OCI-LY1 (cell line): Measurements from ENCODE around the gene FZD7.

Source experiments
- H2AFZ ChIP-seq: fragments of 200-600 bp; sonication (generic), shearing (Covaris generic); 2 replicates; pipeline ENCODE4 v1.6.0; 2014; ENCODE audit warnings: antibody characterized with exemption, mild to moderate bottlenecking, low read length
- H3F3A ChIP-seq: fragments of 200-600 bp; sonication (generic), shearing (Covaris generic); 2 replicates; pipeline ENCODE4 v1.6.0; 2014; ENCODE audit warnings: mild to moderate bottlenecking, antibody characterized with exemption, low read length, moderate library complexity; ENCODE audit not compliant: insufficient read depth
- H3K27ac ChIP-seq: fragments of 200-600 bp; sonication (generic); 2 replicates; pipeline ENCODE4 v1.5.1; 2014; ENCODE audit warnings: low read length, mixed run types, mild to moderate bottlenecking, low read depth; ENCODE audit not compliant: poor library complexity, severe bottlenecking
- H3K27me3 ChIP-seq: fragments of 200-600 bp; sonication (generic); 2 replicates; pipeline ENCODE4 v1.6.0; 2014; ENCODE audit warnings: antibody characterized with exemption, mild to moderate bottlenecking, low read length, moderate library complexity; ENCODE audit not compliant: insufficient read depth
- H3K36me3 ChIP-seq: fragments of 200-600 bp; sonication (generic); 2 replicates; pipeline ENCODE4 v1.6.1; 2014; ENCODE audit warnings: mild to moderate bottlenecking, antibody characterized with exemption, low read length, moderate library complexity, mixed read lengths; ENCODE audit not compliant: insufficient read depth
- H3K4me1 ChIP-seq: fragments of 200-600 bp; sonication (generic); 2 replicates; pipeline ENCODE4 v1.5.1; 2014; ENCODE audit warnings: mild to moderate bottlenecking, low read length, moderate library complexity; ENCODE audit not compliant: insufficient read depth, severe bottlenecking
- H3K4me2 ChIP-seq: fragments of 200-600 bp; sonication (generic), shearing (Covaris generic); 2 replicates; pipeline ENCODE4 v1.6.1; 2014; ENCODE audit warnings: low read length
- H3K4me3 ChIP-seq: fragments of 200-600 bp; sonication (generic); 2 replicates; pipeline ENCODE4 v1.5.1; 2014; ENCODE audit warnings: low read length, low read depth, mild to moderate bottlenecking, mixed read lengths; ENCODE audit not compliant: poor library complexity, severe bottlenecking
- H3K79me2 ChIP-seq: fragments of 200-600 bp; shearing (Covaris generic); 2 replicates; pipeline ENCODE4 v1.6.1; 2016; ENCODE audit warnings: mixed run types, low read length, mixed read lengths; ENCODE audit not compliant: insufficient read depth
- H3K9ac ChIP-seq: fragments of 200-600 bp; sonication (generic), shearing (Covaris generic); 2 replicates; pipeline ENCODE4 v1.6.1; 2014; ENCODE audit warnings: mild to moderate bottlenecking, low read length, mixed read lengths
- H3K9me2 ChIP-seq: fragments of 200-600 bp; sonication (generic), shearing (Covaris generic); 2 replicates; pipeline ENCODE4 v1.6.1; 2014; ENCODE audit warnings: low read depth, mild to moderate bottlenecking, low read length, mixed read lengths
- H3K9me3 ChIP-seq: fragments of 200-600 bp; shearing (Covaris generic); 2 replicates; pipeline ENCODE4 v1.6.1; 2014; ENCODE audit warnings: low read length, mixed read lengths
- H4K20me1 ChIP-seq: fragments of 200-600 bp; sonication (generic), shearing (Covaris generic); 2 replicates; pipeline ENCODE4 v1.6.0; 2016; ENCODE audit warnings: mild to moderate bottlenecking, low read length; ENCODE audit not compliant: insufficient read depth
- EZH2 ChIP-seq: fragments of 200-600 bp; sonication (generic), shearing (Covaris generic); IDR thresholded peaks from 2 replicates; pipeline ENCODE4 v1.8.0; 2017; ENCODE audit warnings: borderline replicate concordance, mixed run types, mild to moderate bottlenecking, antibody characterized with exemption, low read length, moderate library complexity, mixed read lengths
- TF ChIP-seq, protein P1 (sequence below): fragments of 200-600 bp; sonication (generic), shearing (Covaris generic); IDR thresholded peaks from 2 replicates; pipeline ENCODE4 v1.5.1; 2017; ENCODE audit warnings: mild to moderate bottlenecking, antibody characterized with exemption, low read length, moderate library complexity, mixed read lengths

The FZD7 gene

DNA sequence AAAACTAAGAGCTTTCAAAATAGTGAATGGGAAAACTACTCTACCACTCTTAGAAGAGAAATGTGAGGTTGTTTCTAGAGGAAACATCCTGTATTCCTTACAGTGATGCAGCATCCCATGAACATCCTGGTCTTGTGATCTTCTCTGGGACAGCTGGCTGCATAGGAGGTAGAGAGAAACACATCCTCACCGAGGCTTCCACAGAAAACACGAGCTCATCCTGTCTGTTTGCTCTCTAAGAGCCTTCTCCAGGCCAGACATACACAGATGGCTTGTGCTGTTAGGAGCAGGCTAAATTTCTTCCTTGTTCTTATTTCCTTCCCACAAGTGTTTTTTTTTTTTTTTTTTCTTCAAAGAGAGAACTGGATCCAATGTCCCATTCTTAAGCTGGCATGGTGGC, 14.7 kb upstream of the FZD7 start:
- H3F3A ChIP-seq = no peaks in the 10 kb centered on the region
- H3K4me2 ChIP-seq = no peak overlapping the region
- no peaks in the 10 kb centered on the region for H3K79me2 ChIP-seq
- no peak overlapping the region for H3K4me3 ChIP-seq
- TF ChIP-seq, protein P1, sequence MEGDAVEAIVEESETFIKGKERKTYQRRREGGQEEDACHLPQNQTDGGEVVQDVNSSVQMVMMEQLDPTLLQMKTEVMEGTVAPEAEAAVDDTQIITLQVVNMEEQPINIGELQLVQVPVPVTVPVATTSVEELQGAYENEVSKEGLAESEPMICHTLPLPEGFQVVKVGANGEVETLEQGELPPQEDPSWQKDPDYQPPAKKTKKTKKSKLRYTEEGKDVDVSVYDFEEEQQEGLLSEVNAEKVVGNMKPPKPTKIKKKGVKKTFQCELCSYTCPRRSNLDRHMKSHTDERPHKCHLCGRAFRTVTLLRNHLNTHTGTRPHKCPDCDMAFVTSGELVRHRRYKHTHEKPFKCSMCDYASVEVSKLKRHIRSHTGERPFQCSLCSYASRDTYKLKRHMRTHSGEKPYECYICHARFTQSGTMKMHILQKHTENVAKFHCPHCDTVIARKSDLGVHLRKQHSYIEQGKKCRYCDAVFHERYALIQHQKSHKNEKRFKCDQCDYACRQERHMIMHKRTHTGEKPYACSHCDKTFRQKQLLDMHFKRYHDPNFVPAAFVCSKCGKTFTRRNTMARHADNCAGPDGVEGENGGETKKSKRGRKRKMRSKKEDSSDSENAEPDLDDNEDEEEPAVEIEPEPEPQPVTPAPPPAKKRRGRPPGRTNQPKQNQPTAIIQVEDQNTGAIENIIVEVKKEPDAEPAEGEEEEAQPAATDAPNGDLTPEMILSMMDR = no peak
- TF ChIP-seq EZH2 = no peak
- H3K9me2 ChIP-seq = no peaks in the 10 kb centered on the region
- no peaks in the 10 kb centered on the region for H3K36me3 ChIP-seq
- H3K4me1 ChIP-seq = no peaks in the 10 kb centered on the region
- no peaks in the 10 kb centered on the region for H4K20me1 ChIP-seq
- no peaks in the 10 kb centered on the region for H3K9me3 ChIP-seq
- H3K27me3 ChIP-seq = no peaks in the 10 kb centered on the region
- no peak overlapping the region for H3K9ac ChIP-seq
- no peak overlapping the region for H2AFZ ChIP-seq
- H3K27ac ChIP-seq = no peak overlapping the region

DNA sequence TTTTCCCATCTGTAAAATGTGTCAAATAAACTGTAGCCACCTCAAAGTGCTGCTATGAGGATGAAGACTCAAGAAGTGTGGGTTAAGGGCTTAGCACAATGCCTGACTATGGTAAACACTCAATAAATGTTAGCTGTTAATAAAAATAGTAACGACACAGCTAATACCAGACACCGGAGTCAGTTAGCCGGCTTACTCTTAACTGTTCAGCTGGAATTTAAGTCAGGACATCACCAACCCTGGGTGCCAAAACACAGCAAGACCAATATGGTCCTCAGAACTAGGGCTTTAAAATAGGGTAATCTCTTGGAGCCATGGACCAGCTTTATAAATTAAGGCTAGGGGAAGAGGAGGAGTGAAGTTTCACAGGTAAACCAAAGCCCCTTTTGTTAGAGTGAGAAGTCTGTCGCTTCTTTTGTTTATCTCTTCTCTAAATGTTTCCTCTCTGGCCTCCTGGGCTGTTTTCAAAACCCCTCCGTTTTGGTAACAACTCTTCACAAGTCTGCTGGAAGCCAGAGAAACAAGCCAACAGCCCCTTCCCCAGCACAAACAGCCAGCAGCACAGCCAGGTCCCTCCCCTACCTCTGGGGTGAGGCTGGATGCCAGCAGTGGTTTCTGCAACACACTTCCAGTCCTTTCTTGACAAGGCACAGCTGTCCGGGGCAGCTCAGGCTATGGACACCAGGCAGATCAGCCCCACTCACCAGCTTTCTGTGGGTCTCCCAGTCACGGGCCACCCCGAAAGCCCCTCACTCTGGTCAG, 13.8 kb upstream of the FZD7 start:
- TF ChIP-seq, protein P1 = no peak
- TF ChIP-seq EZH2 = no peak
- H3K27ac ChIP-seq = no peak overlapping the region

DNA sequence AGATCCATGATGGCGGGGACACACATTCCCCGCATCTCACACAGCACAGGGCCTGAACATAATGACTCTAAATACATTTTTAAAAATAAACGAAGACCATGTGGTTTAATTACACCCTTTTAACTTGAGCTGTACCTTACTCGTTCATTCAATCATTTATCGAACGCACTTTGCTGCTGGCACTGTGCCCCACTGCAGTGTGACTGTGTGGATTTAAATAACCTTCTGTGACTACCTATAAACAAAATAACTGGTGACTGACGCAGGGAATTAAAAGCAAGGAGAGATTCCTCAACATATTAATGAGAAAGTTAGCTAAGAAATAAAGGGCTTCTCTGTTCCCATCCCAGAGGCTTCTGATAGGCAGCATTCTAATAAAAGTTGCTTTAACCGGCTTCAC, 10.9 kb upstream of the FZD7 start:
- H3K9ac ChIP-seq = no peak overlapping the region

More for the DNA sequence above, 13.8 kb upstream of the FZD7 start:
- Histone ChIP-seq H3F3A (no peaks in the 10 kb centered on the region), H3K4me1 (no peaks in the 10 kb centered on the region), H3K4me3 (no peak overlapping the region), H4K20me1 (no peaks in the 10 kb centered on the region), H3K9ac (no peak overlapping the region), H3K27me3 (no peaks in the 10 kb centered on the region), H2AFZ (no peak overlapping the region), H3K9me3 (no peaks in the 10 kb centered on the region), H3K9me2 (no peaks in the 10 kb centered on the region), H3K79me2 (no peaks in the 10 kb centered on the region), H3K4me2 (no peak overlapping the region), H3K36me3 (no peaks in the 10 kb centered on the region)

More for the DNA sequence above, 10.9 kb upstream of the FZD7 start:
- no peak overlapping the region for H3K4me3 ChIP-seq
- no peak for TF ChIP-seq EZH2
- TF ChIP-seq, protein P1 = no peak
- H3F3A ChIP-seq = no peaks in the 10 kb centered on the region
- H3K79me2 ChIP-seq = no peaks in the 10 kb centered on the region
- no peaks in the 10 kb centered on the region for H3K36me3 ChIP-seq
- no peaks in the 10 kb centered on the region for H3K9me3 ChIP-seq
- no peak overlapping the region for H3K27ac ChIP-seq
- no peaks in the 10 kb centered on the region for H4K20me1 ChIP-seq
- no peaks in the 10 kb centered on the region; the same call in 1 of the 2 replicates for H3K27me3 ChIP-seq
- no peaks in the 10 kb centered on the region for H3K4me1 ChIP-seq
- no peak overlapping the region for H3K4me2 ChIP-seq
- H2AFZ ChIP-seq = no peak overlapping the region
- H3K9me2 ChIP-seq = no peaks in the 10 kb centered on the region
